RWPE2 (cell line): ENCODE measurements around the gene C6orf47.

Source experiments
- ATAC-seq: fragments of 200-7000 bp; cut with Tn5 transposase; 3 replicates; pipeline ENCODE4 v1.9.1; 2021; ENCODE audit warnings: low read depth
- DNase-seq: peaks from one replicate; pipeline ENCODE4 v3.0.0-alpha.2; 2020; ENCODE audit warnings: low spot score
- H3K27ac ChIP-seq: fragments of 450-650 bp; 2 replicates; pipeline ENCODE4 v1.5.1; 2017; ENCODE audit warnings: mild to moderate bottlenecking; ENCODE audit not compliant: poor library complexity, severe bottlenecking
- H3K27me3 ChIP-seq: fragments of 250-450 bp; sonication (Bioruptor Pico); 2 replicates; pipeline ENCODE4 v1.5.1; 2021; ENCODE audit warnings: mild to moderate bottlenecking, moderate library complexity; ENCODE audit not compliant: insufficient read depth, poor library complexity, severe bottlenecking
- H3K36me3 ChIP-seq: fragments of 250-450 bp; sonication (Bioruptor Pico); 2 replicates; pipeline ENCODE4 v1.5.1; 2020; ENCODE audit warnings: low read depth, mild to moderate bottlenecking, moderate library complexity
- H3K4me1 ChIP-seq: fragments of 250-450 bp; sonication (Bioruptor Pico); 2 replicates; pipeline ENCODE4 v1.5.1; 2021; ENCODE audit warnings: mild to moderate bottlenecking, moderate library complexity; ENCODE audit not compliant: insufficient read depth, poor library complexity, severe bottlenecking
- H3K4me3 ChIP-seq: fragments of 250-450 bp; sonication (Bioruptor Pico); 2 replicates; pipeline ENCODE4 v1.5.1; 2021; ENCODE audit warnings: mild to moderate bottlenecking, moderate library complexity; ENCODE audit not compliant: severe bottlenecking
- H3K9me3 ChIP-seq: fragments of 250-450 bp; sonication (Bioruptor Pico); 2 replicates; pipeline ENCODE4 v1.5.1; 2021; ENCODE audit warnings: mild to moderate bottlenecking, moderate library complexity; ENCODE audit not compliant: severe bottlenecking
- CTCF ChIP-seq: fragments of 450-650 bp; IDR thresholded peaks from one replicate; pipeline ENCODE4 v1.5.1; 2017; ENCODE audit warnings: mild to moderate bottlenecking, moderate library complexity; ENCODE audit not compliant: poor library complexity, severe bottlenecking

The C6orf47 gene

GRCh38 chr6:31658983-31659648 lies 1.5 kb downstream of the C6orf47 start:
- TF ChIP-seq CTCF, result no peak
- Histone ChIP-seq H3K36me3 (peaks cover 11% of the 10 kb centered on the region), H3K27ac (peak overlapping the region; percentile 68), H3K4me1 (peaks cover 10% of the 10 kb centered on the region), H3K27me3 (no peaks in the 10 kb centered on the region), H3K9me3 (no peaks in the 10 kb centered on the region), H3K4me3 (peak overlapping the region; percentile 50)
- no peak for ATAC-seq
- DNase-seq, result no peak

GRCh38 chr6:31658158-31658688 lies 2.4 kb downstream of the C6orf47 start:
- DNase-seq (no peak), ATAC-seq (no peak)
- TF ChIP-seq CTCF, result no peak
- peaks cover 1% of the 10 kb centered on the region for H3K4me1 ChIP-seq
- H3K27ac ChIP-seq, result no peak overlapping the region
- no peaks in the 10 kb centered on the region for H3K9me3 ChIP-seq
- peaks cover 4% of the 10 kb centered on the region for H3K36me3 ChIP-seq
- no peak overlapping the region for H3K4me3 ChIP-seq
- no peaks in the 10 kb centered on the region for H3K27me3 ChIP-seq

GRCh38 chr6:31657406-31658157 lies 3.0 kb downstream of the C6orf47 start:
- 0 out of 2 replicates have a peak, but pooled peaks cover 3% of the 10 kb centered on the region for H3K36me3 ChIP-seq
- H3K4me3 ChIP-seq, result no peak overlapping the region
- no peaks in the 10 kb centered on the region for H3K4me1 ChIP-seq
- TF ChIP-seq CTCF, result no peak
- DNase-seq, result no peak
- H3K27ac ChIP-seq, result no peak overlapping the region
- no peaks in the 10 kb centered on the region for H3K9me3 ChIP-seq
- no peak for ATAC-seq
- H3K27me3 ChIP-seq, result no peaks in the 10 kb centered on the region

GRCh38 chr6:31655349-31656237 lies 5.0 kb downstream of the C6orf47 start, which contains the start of gene APOM:
TSS of gene APOM (plus strand) at chr6:31655894. CDS start at chr6:31655967, 73 bp downstream.
- DNase-seq (no peak), ATAC-seq (no peak)
- H3K4me1 ChIP-seq, result no peaks in the 10 kb centered on the region
- no peak within 1 kb of the TSS for H3K4me3 ChIP-seq
- H3K9me3 ChIP-seq, result no peaks in the 10 kb centered on the region
- TF ChIP-seq CTCF, result no peak
- no peak within 1 kb of the TSS for H3K27ac ChIP-seq
- H3K36me3 ChIP-seq, result peaks cover 12% of the 10 kb centered on the region
- H3K27me3 ChIP-seq, result no peaks in the 10 kb centered on the region
